Measurements from ENCODE around the gene ASB18.

ASB18 gene

GRCh38 chr2:236205867-236206645 lies 58.1 kb downstream of the ASB18 start:
- TF ChIP-seq SETDB1 (IDR thresholded peaks at IDR 0.05; ENCODE audit: insufficient read length, low read length) (peak; percentile 78), ZNF488 (tag by site-specific recombination; IDR thresholded peaks at IDR 0.05) (no peak)
- no peak overlapping the region for H3K27ac ChIP-seq (ENCODE audit: extremely low read depth, low read depth, low read length)
- CTCF ChIA-PET, result interaction anchor here (0.7 kb wide), 1 partner anchor 24 kb away, joined by 3 read pairs; no protein-coding TSS in a partner anchor
- POLR2A ChIA-PET, result no interaction called here
- H3K4me3 ChIP-seq (ENCODE audit: low read depth, low read length), result no peak overlapping the region
- no peaks in the 10 kb centered on the region for H3K36me3 ChIP-seq (ENCODE audit: control insufficient read depth in 2 of 2, insufficient read depth in 1 of 2, low read length in 2 of 2)
- H3K9me3 ChIP-seq (ENCODE audit: control insufficient read depth, insufficient read depth, low read depth, low read length), result no peaks in the 10 kb centered on the region
- H3K4me1 ChIP-seq (ENCODE audit: control insufficient read depth, insufficient read depth, low read length), result no peaks in the 10 kb centered on the region

- TF ChIP-seq SP3 (tag by site-specific recombination; IDR thresholded peaks at IDR 0.05) (no peak), HIC1 (tag by site-specific recombination; IDR thresholded peaks at IDR 0.05) (no peak), ZNF133 (tag by site-specific recombination; IDR thresholded peaks at IDR 0.05) (no peak), ZNF792 (tag by site-specific recombination; IDR thresholded peaks at IDR 0.05) (no peak), PRDM4 (tag by site-specific recombination; IDR thresholded peaks at IDR 0.05) (no peak), ZNF223 (tag by site-specific recombination; IDR thresholded peaks at IDR 0.05) (no peak)
- no peak overlapping the region for H3K4me3 ChIP-seq (ENCODE audit: low read depth, low read length)
- no peak overlapping the region for H3K27ac ChIP-seq (ENCODE audit: extremely low read depth, low read depth, low read length)
- ChIA-PET CTCF (no interaction called here), POLR2A (no interaction called here)
- no peaks in the 10 kb centered on the region for H3K9me3 ChIP-seq (ENCODE audit: control insufficient read depth, insufficient read depth, low read depth, low read length)
- no peaks in the 10 kb centered on the region for H3K36me3 ChIP-seq (ENCODE audit: control insufficient read depth in 2 of 2, insufficient read depth in 1 of 2, low read length in 2 of 2)
- no peaks in the 10 kb centered on the region for H3K4me1 ChIP-seq (ENCODE audit: control insufficient read depth, insufficient read depth, low read length)
Measured at GRCh38 chr2:236204953-236205352, 59.3 kb downstream of the ASB18 start.

GRCh38 chr2:236200378-236200777 lies 63.8 kb downstream of the ASB18 start:
- Histone ChIP-seq H3K27ac (ENCODE audit: extremely low read depth, low read depth, low read length) (no peak overlapping the region), H3K9me3 (ENCODE audit: control insufficient read depth, insufficient read depth, low read depth, low read length) (no peaks in the 10 kb centered on the region), H3K4me1 (ENCODE audit: control insufficient read depth, insufficient read depth, low read length) (no peaks in the 10 kb centered on the region), H3K4me3 (ENCODE audit: low read depth, low read length) (no peak overlapping the region), H3K36me3 (ENCODE audit: control insufficient read depth in 2 of 2, insufficient read depth in 1 of 2, low read length in 2 of 2) (no peaks in the 10 kb centered on the region)
- ChIA-PET POLR2A (no interaction called here), CTCF (interaction anchor here (0.6 to 1.2 kb wide), 4 partner anchors 9 to 421 kb away, joined by 3 to 4 read pairs (median 3); no protein-coding TSS in a partner anchor)
- no peak for TF ChIP-seq ZNF660 (tag by site-specific recombination; IDR thresholded peaks at IDR 0.05)
- TF ChIP-seq ZNF530 (tag by site-specific recombination; IDR thresholded peaks at IDR 0.05; ENCODE audit: low read depth), result no peak
- TF ChIP-seq ZBTB44 (tag by site-specific recombination; IDR thresholded peaks at IDR 0.05), result no peak
- TF ChIP-seq ZNF623 (tag by site-specific recombination; IDR thresholded peaks at IDR 0.05), result no peak
- no peak for TF ChIP-seq BCL11B (tag by site-specific recombination; IDR thresholded peaks at IDR 0.05; ENCODE audit: low read depth)
- TF ChIP-seq ZNF114 (tag by site-specific recombination; IDR thresholded peaks at IDR 0.05), result no peak
- TF ChIP-seq PATZ1 (tag by site-specific recombination; IDR thresholded peaks at IDR 0.05), result no peak
- TF ChIP-seq RBAK (tag by site-specific recombination; IDR thresholded peaks at IDR 0.05), result no peak
